Fibroblast of skin of right biceps (primary cell): Measurements from ENCODE around the gene GLYR1.

Source experiments
- DNase-seq: peaks from one replicate; pipeline ENCODE4 v3.0.0-alpha.2; 2013

GLYR1 gene

GRCh38 chr16:4755687-4756086 is 91.4 kb downstream of the GLYR1 start:
- DNase-seq: no peak

GRCh38 chr16:4754865-4755264 is 92.2 kb downstream of the GLYR1 start:
- DNase-seq: no peak

GRCh38 chr16:4753227-4753626 is 93.9 kb downstream of the GLYR1 start:
- DNase-seq: no peak
